K562 (cell line): ENCODE measurements around the gene EVI2B. TPM values are rescaled to one million over a fixed set of nuclear protein-coding genes. Genes with fewer than 3 reads are reported as not detected.

Experiments used
- ATF7 ChIP-seq: fragments of 450-650 bp; IDR thresholded peaks from 2 replicates; pipeline ENCODE4 v1.7.1; 2014; ENCODE audit warnings: mild to moderate bottlenecking, moderate library complexity
- BCOR ChIP-seq: fragments of 450-650 bp; IDR thresholded peaks from 2 replicates; pipeline ENCODE4 v1.6.1; 2016
- CCNT2 ChIP-seq: IDR thresholded peaks from 2 replicates; pipeline ENCODE4 v1.6.1; 2011; ENCODE audit warnings: borderline replicate concordance, low read depth, mild to moderate bottlenecking, moderate library complexity, mixed read lengths, low read length; ENCODE audit not compliant: insufficient read length; ENCODE audit errors: extremely low read depth
- GATA2 ChIP-seq: sonication (generic); formaldehyde crosslinking; IDR thresholded peaks from 2 replicates; pipeline ENCODE4 v1.4.0; 2020; ENCODE audit warnings: mild to moderate bottlenecking, missing genetic modification reagents
- GATAD2B ChIP-seq: fragments of 450-650 bp; IDR thresholded peaks from 2 replicates; pipeline ENCODE4 v1.6.1; 2017; ENCODE audit warnings: mild to moderate bottlenecking, borderline replicate concordance
- MTA2 ChIP-seq: fragments of 450-650 bp; IDR thresholded peaks from 2 replicates; pipeline ENCODE4 v1.6.1; 2016; ENCODE audit warnings: low read depth
- NFIC ChIP-seq: fragments of 450-650 bp; IDR thresholded peaks from 2 replicates; pipeline ENCODE4 v1.6.1; 2017; ENCODE audit warnings: mild to moderate bottlenecking, inconsistent platforms
- PML ChIP-seq: IDR thresholded peaks from 2 replicates; pipeline ENCODE4 v1.6.1; 2012; ENCODE audit warnings: low read length, inconsistent platforms
- POLR3A ChIP-seq: IDR thresholded peaks from 2 replicates; pipeline ENCODE4 v1.6.1; 2011; ENCODE audit warnings: borderline replicate concordance, mild to moderate bottlenecking, moderate library complexity; ENCODE audit not compliant: insufficient read length, insufficient read depth; ENCODE audit errors: extremely low read depth
- SMARCC2 ChIP-seq: fragments of 450-650 bp; IDR thresholded peaks from 2 replicates; pipeline ENCODE4 v1.6.1; 2017; ENCODE audit warnings: antibody characterized with exemption, moderate library complexity, mild to moderate bottlenecking, low read depth
- TCF3 ChIP-seq: sonication (generic); formaldehyde crosslinking; IDR thresholded peaks from 2 replicates; pipeline ENCODE4 v1.4.0; 2020; ENCODE audit warnings: mild to moderate bottlenecking, missing genetic modification reagents
- XRCC5 ChIP-seq: fragments of 200-400 bp; formaldehyde crosslinking; IDR thresholded peaks from 2 replicates; pipeline ENCODE4 v1.6.1; 2017; ENCODE audit warnings: low read depth, mild to moderate bottlenecking, low read length
- polyA plus RNA-seq, 8 experiments: library from polyadenylated mRNA; depleted of rRNA in 4 of 8; stranded (reverse) in 5 of 8; unstranded in 3 of 8; fragments of >200 nt; fragmentation: Nextera tagmentation in 2 of 8; fragmentation: Illumina TruSeq in 1 of 8; extraction: Ambion mirVana in 2 of 8; extraction: Trizol in 1 of 8; gene quantifications; 2 replicates each; pipeline versions ENCODE4 v1.2.1 to v1.2.3, GENCODE V29; 2011 to 2014; ENCODE audit warnings: inconsistent platforms in 1 of 8, missing spikeins in 1 of 8
- total RNA-seq, 7 experiments: library from RNA; depleted of rRNA in 6 of 7; stranded (reverse); fragments of >200 nt in 6 of 7; fragmentation: Illumina TruSeq in 2 of 7; extraction: Trizol in 2 of 7; gene quantifications; 2 replicates each; pipeline versions ENCODE4 v1.2.1 to v1.2.3, GENCODE V29; 2011 to 2021; ENCODE audit warnings: low replicate concordance in 1 of 7
- TF ChIP-seq, protein P1 (sequence below), 2 experiments: fragments of 450-650 bp; IDR thresholded peaks; 2 replicates each; pipeline ENCODE4 v1.6.1; 2016; ENCODE audit warnings: mild to moderate bottlenecking in 2 of 2, borderline replicate concordance in 1 of 2, low read depth in 1 of 2, moderate library complexity in 1 of 2
- TF ChIP-seq, protein P2 (sequence below), 2 experiments: fragments of 450-650 bp in 1 of 2; IDR thresholded peaks; 2 replicates each; pipeline ENCODE4 v1.6.1; 2011 to 2017; ENCODE audit warnings: low read depth in 2 of 2, antibody characterized with exemption in 1 of 2, borderline replicate concordance in 1 of 2, low read length in 1 of 2, mild to moderate bottlenecking in 1 of 2, mixed read lengths in 1 of 2; ENCODE audit not compliant: control insufficient read depth in 1 of 2

Gene EVI2B
- total and polyA plus RNA-seq, 9 of the 15 experiments (the other 6 are each of a cell fraction or from before 2014, with no cell fraction given): 0.54 to 8.0 (median 2.5) TPM

DNA sequence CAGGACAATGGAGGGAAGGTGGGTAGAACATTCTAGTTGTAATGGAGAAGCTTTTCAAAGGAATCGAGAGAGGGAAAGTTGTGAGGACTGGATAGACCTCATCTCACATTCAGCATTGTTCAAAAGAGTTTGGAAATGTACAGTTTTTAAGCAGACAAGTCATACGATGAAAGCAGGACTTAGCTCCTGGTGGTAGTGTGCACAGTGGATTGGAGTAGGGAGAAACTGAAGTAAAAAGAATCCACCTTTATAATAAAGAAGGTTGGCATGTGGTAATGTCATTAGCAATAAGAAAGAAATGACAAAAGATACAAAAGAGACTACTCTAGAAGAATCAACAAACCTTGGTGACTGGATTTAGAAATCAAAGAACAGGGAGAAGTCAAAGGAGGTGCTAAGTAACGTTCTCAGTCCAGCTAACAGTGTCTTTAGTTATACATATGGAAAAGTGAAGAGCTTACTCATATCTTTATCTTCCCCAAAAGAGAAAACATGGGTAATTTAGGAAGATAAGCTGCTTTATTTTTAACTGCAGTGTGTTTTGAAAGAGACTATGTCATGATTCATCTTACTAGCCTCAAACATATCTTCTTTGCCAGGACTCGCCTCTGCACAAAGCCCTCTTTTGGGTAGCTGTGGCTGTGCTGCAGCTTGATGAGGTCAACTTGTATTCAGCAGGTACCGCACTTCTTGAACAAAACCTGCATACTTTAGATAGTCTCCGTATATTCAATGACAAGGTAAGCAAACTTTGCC lies 26.2 kb upstream of the EVI2B start (continued):
- TF ChIP-seq, protein P1, sequence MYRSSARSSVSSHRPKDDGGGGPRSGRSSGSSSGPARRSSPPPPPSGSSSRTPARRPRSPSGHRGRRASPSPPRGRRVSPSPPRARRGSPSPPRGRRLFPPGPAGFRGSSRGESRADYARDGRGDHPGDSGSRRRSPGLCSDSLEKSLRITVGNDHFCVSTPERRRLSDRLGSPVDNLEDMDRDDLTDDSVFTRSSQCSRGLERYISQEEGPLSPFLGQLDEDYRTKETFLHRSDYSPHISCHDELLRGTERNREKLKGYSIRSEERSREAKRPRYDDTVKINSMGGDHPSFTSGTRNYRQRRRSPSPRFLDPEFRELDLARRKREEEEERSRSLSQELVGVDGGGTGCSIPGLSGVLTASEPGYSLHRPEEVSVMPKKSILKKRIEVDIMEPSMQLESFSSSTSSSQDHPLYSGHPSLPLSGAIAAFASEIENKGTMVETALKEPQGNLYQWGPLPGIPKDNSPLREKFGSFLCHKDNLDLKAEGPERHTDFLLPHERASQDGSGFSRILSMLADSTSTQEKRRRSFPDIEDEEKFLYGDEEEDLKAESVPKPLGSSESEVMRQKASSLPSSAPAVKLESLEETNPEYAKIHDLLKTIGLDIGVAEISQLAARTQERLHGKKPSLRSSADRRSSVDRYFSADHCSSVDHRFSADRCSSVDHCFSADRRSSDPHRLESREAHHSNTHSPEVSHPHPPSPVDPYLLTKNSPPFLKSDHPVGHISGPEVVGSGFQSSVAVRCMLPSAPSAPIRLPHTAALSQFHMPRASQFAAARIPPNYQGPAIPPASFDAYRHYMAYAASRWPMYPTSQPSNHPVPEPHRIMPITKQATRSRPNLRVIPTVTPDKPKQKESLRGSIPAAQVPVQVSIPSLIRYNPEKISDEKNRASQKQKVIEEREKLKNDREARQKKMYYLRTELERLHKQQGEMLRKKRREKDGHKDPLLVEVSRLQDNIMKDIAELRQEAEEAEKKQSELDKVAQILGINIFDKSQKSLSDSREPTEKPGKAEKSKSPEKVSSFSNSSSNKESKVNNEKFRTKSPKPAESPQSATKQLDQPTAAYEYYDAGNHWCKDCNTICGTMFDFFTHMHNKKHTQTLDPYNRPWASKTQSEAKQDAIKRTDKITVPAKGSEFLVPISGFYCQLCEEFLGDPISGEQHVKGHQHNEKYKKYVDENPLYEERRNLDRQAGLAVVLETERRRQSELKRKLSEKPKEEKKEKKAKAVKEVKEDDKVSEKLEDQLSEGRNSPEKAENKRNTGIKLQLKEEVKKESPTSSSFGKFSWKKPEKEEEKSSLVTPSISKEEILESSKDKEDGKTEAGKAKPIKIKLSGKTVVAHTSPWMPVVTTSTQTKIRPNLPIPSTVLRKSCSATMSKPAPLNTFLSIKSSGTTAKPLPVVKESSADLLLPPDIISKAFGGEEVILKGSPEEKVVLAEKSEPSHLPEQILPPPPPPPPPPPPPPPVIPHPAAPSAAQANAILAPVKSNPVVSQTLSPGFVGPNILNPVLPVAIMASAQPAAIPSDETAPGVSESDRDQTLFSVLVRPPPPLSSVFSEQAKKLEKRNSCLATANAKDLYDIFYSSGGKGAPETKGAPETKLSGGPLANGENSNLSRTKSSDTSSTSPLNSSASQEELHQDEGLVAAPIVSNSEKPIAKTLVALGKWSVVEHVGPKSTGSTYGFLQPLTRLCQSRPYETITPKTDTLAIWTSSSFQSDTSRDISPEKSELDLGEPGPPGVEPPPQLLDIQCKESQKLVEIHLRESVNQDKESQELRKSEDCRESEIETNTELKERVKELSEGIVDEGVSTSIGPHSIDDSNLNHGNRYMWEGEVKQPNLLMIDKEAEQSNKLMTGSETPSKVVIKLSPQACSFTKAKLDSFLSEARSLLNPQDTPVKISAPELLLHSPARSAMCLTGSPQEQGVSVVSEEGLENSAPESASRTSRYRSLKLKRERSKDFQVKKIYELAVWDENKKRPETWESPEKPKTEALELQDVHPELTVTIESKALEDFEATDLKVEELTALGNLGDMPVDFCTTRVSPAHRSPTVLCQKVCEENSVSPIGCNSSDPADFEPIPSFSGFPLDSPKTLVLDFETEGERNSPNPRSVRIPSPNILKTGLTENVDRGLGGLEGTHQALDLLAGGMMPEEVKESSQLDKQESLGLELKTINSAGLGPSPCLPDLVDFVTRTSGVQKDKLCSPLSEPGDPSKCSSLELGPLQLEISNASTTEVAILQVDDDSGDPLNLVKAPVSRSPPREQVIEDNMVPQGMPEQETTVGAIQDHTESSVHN (IDR thresholded peaks at IDR 0.05; ENCODE audit: borderline replicate concordance in 1 of 2, low read depth in 1 of 2): no peak
- TF ChIP-seq TCF3 (CRISPR knock-in tag) (peak; percentile 85), MTA2 (peak; percentile 60), POLR3A (no peak), CCNT2 (peak; percentile 56), NFIC (peak; percentile 72), ATF7 (peak; percentile 76), SMARCC2 (peak; percentile 80), GATAD2B (peak; percentile 61; the same call in 1 of the 2 replicates), GATA2 (CRISPR knock-in tag) (no peak), XRCC5 (no peak), PML (peak; percentile 78), BCOR (peak; percentile 25; the same call in 1 of the 2 replicates)
- TF ChIP-seq, protein P2, sequence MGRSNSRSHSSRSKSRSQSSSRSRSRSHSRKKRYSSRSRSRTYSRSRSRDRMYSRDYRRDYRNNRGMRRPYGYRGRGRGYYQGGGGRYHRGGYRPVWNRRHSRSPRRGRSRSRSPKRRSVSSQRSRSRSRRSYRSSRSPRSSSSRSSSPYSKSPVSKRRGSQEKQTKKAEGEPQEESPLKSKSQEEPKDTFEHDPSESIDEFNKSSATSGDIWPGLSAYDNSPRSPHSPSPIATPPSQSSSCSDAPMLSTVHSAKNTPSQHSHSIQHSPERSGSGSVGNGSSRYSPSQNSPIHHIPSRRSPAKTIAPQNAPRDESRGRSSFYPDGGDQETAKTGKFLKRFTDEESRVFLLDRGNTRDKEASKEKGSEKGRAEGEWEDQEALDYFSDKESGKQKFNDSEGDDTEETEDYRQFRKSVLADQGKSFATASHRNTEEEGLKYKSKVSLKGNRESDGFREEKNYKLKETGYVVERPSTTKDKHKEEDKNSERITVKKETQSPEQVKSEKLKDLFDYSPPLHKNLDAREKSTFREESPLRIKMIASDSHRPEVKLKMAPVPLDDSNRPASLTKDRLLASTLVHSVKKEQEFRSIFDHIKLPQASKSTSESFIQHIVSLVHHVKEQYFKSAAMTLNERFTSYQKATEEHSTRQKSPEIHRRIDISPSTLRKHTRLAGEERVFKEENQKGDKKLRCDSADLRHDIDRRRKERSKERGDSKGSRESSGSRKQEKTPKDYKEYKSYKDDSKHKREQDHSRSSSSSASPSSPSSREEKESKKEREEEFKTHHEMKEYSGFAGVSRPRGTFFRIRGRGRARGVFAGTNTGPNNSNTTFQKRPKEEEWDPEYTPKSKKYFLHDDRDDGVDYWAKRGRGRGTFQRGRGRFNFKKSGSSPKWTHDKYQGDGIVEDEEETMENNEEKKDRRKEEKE (IDR thresholded peaks at IDR 0.05; ENCODE audit: borderline replicate concordance in 1 of 2, control insufficient read depth in 1 of 2, low read depth in 2 of 2, low read length in 1 of 2): peak in 1 of 2 experiments; percentile 31; a peak in 1 of 4 replicates
